Endothelial cell of umbilical vein (primary cell): ENCODE data around the gene DLGAP4. TPM values are rescaled to one million over a fixed set of nuclear protein-coding genes. Genes with fewer than 3 reads are reported as not detected.

ENCODE experiments used
- BruUV-seq: library from RNA; stranded (reverse); fragments of 400-500 nt; replicated peaks from 2 replicates; lab custom pipeline; 2021; lab: Mats Ljungman, UMichigan
- CTCF ChIA-PET: fragments of 300-600, 350-600 bp; sonication (Branson Sonifier 250); formaldehyde crosslinking; loops from one replicate; lab custom pipeline; 2021; ENCODE audit warnings: antibody characterized with exemption, inconsistent platforms; lab: Charles Lee
- POLR2A ChIA-PET: fragments of 300-600, 350-600 bp; sonication (Branson Sonifier 250); formaldehyde crosslinking; loops from one replicate; lab custom pipeline; 2021; ENCODE audit warnings: antibody characterized with exemption, inconsistent platforms; lab: Charles Lee
- DNase-seq: peaks from one replicate; pipeline ENCODE4 v3.0.0-alpha.2; 2011; ENCODE audit warnings: low read depth, low spot score
- FAIRE-seq: peaks from 2 replicates; lab custom pipeline; 2011; peaks lifted over from hg19 to GRCh38; lab: Jason Lieb, UNC
- H2AFZ ChIP-seq: 2 replicates; pipeline ENCODE4 v1.6.0; 2012; ENCODE audit warnings: low read depth, low read length, control low read depth, inconsistent platforms
- H3K27ac ChIP-seq: 2 replicates; pipeline ENCODE4 v1.5.1; 2011; ENCODE audit warnings: low read depth, mild to moderate bottlenecking, control low read depth, low read length, moderate library complexity; ENCODE audit not compliant: insufficient read depth
- H3K27me3 ChIP-seq, 2 experiments: 2 replicates each; pipeline versions ENCODE4 v1.6.0 to v1.6.1; 2011; ENCODE audit warnings: low read length in 2 of 2, mixed read lengths in 1 of 2; ENCODE audit not compliant: control insufficient read depth in 2 of 2, insufficient read depth in 2 of 2
- H3K36me3 ChIP-seq, 2 experiments: 2 replicates in 1 of 2; 3 replicates in 1 of 2; pipeline ENCODE4 v1.5.1; 2011; ENCODE audit warnings: low read length in 2 of 2, mild to moderate bottlenecking in 1 of 2, moderate library complexity in 1 of 2; ENCODE audit not compliant: control insufficient read depth in 2 of 2, insufficient read depth in 2 of 2; ENCODE audit errors: extremely low read depth in 1 of 2
- H3K4me1 ChIP-seq: 3 replicates; pipeline ENCODE4 v1.5.1; 2011; ENCODE audit warnings: mild to moderate bottlenecking, low read length; ENCODE audit not compliant: control insufficient read depth, insufficient read depth; ENCODE audit errors: extremely low read depth
- H3K4me2 ChIP-seq: 2 replicates; pipeline ENCODE4 v1.6.1; 2011; ENCODE audit warnings: low read length, control low read depth, mixed read lengths; ENCODE audit not compliant: insufficient read depth
- H3K4me3 ChIP-seq, 3 experiments: fragments of 200-600 bp in 1 of 3; sonication (generic), shearing (Covaris generic) in 1 of 3; replicated peaks in 1 of 3; 2 replicates each; pipeline ENCODE4 v1.5.1; 2011 to 2016; ENCODE audit warnings: control low read depth in 3 of 3, low read length in 3 of 3, mild to moderate bottlenecking in 2 of 3, inconsistent platforms in 1 of 3, low read depth in 1 of 3, moderate library complexity in 1 of 3; ENCODE audit not compliant: insufficient read depth in 1 of 3
- H3K79me2 ChIP-seq: 2 replicates; pipeline ENCODE4 v1.6.0; 2012; ENCODE audit warnings: low read length, inconsistent platforms; ENCODE audit not compliant: control insufficient read depth, insufficient read depth
- H3K9ac ChIP-seq: replicated peaks from 2 replicates; pipeline ENCODE3; 2011; ENCODE audit warnings: low read length, control low read depth; ENCODE audit not compliant: insufficient read depth; ENCODE audit errors: extremely low read depth
- H3K9me1 ChIP-seq: replicated peaks from 3 replicates; pipeline ENCODE4 v1.6.0; 2011; ENCODE audit warnings: mild to moderate bottlenecking, low read length; ENCODE audit not compliant: control insufficient read depth, insufficient read depth; ENCODE audit errors: extremely low read depth
- H3K9me3 ChIP-seq: replicated peaks from 2 replicates; pipeline ENCODE4 v1.5.1; 2012; ENCODE audit warnings: low read length, inconsistent platforms; ENCODE audit not compliant: control insufficient read depth, insufficient read depth
- H4K20me1 ChIP-seq: replicated peaks from 2 replicates; pipeline ENCODE3; 2011; ENCODE audit warnings: mild to moderate bottlenecking, low read length; ENCODE audit not compliant: control insufficient read depth, insufficient read depth; ENCODE audit errors: extremely low read depth
- EZH2 ChIP-seq: IDR thresholded peaks from 2 replicates; pipeline ENCODE4 v1.6.1; 2012; ENCODE audit warnings: borderline replicate concordance, low read depth, mild to moderate bottlenecking, moderate library complexity, low read length, inconsistent platforms; ENCODE audit not compliant: severe bottlenecking
- FOS ChIP-seq: IDR thresholded peaks from 2 replicates; pipeline ENCODE4 v1.6.1; 2011; ENCODE audit warnings: mild to moderate bottlenecking, low read length, moderate library complexity, borderline replicate concordance; ENCODE audit not compliant: insufficient read depth
- JUN ChIP-seq: IDR thresholded peaks from 2 replicates; pipeline ENCODE4 v1.6.1; 2011; ENCODE audit warnings: borderline replicate concordance, low read depth; ENCODE audit not compliant: insufficient read length, insufficient read depth
- POLR2A ChIP-seq: IDR thresholded peaks from 2 replicates; pipeline ENCODE4 v1.6.1; 2012; ENCODE audit warnings: low read depth, mild to moderate bottlenecking, control low read depth, low read length
- POLR2AphosphoS5 ChIP-seq: IDR thresholded peaks from 2 replicates; pipeline ENCODE4 v1.6.1; 2012; ENCODE audit warnings: low read depth, mild to moderate bottlenecking, control low read depth, low read length, moderate library complexity; ENCODE audit not compliant: insufficient read depth
- dilution Hi-C: fragments of 300-500 bp; cut with MboI; formaldehyde crosslinking; loops from one replicate; pipeline ENCODE4 v1.15.0; 2019; ENCODE audit warnings: low sequenced_read_pairs; ENCODE audit not compliant: extremely low pct_ligation_motif_present
- intact Hi-C: fragments of 100-400 bp; cut with micrococcal nuclease; formaldehyde crosslinking; loops from one replicate; pipeline ENCODE4 v1.10.0; 2022
- polyA plus RNA-seq, 4 experiments: library from polyadenylated mRNA; depleted of rRNA in 3 of 4; stranded (reverse) in 3 of 4; unstranded in 1 of 4; fragments of >200 nt; gene quantifications; 2 replicates each; pipeline versions ENCODE4 v1.2.1 to v1.2.3, GENCODE V29; 2011 to 2012; ENCODE audit warnings: missing spikeins in 1 of 4
- total RNA-seq: library from RNA; stranded (reverse); gene quantifications from 2 replicates; pipeline ENCODE4 v1.2.3, GENCODE V29; 2021
- TF ChIP-seq, protein P1 (sequence below): IDR thresholded peaks from 2 replicates; pipeline ENCODE4 v1.6.1; 2011; ENCODE audit not compliant: insufficient read depth, insufficient read length
- TF ChIP-seq, protein P2 (sequence below), 2 donors: IDR thresholded peaks; 1 replicate in 1 of 2; 2 replicates in 1 of 2; pipeline ENCODE4 v1.5.1; 2011; ENCODE audit warnings: low read length in 2 of 2, mild to moderate bottlenecking in 2 of 2, moderate library complexity in 2 of 2, control low read depth in 1 of 2, inconsistent platforms in 1 of 2, low read depth in 1 of 2; ENCODE audit not compliant: insufficient read depth in 1 of 2; ENCODE audit errors: extremely low read depth in 1 of 2

DLGAP4 gene
- total and polyA plus RNA-seq, 2 donors (not counting 3 experiments of a cell fraction or from before 2014, with no cell fraction given) = 57.5 to 125 TPM

DNA sequence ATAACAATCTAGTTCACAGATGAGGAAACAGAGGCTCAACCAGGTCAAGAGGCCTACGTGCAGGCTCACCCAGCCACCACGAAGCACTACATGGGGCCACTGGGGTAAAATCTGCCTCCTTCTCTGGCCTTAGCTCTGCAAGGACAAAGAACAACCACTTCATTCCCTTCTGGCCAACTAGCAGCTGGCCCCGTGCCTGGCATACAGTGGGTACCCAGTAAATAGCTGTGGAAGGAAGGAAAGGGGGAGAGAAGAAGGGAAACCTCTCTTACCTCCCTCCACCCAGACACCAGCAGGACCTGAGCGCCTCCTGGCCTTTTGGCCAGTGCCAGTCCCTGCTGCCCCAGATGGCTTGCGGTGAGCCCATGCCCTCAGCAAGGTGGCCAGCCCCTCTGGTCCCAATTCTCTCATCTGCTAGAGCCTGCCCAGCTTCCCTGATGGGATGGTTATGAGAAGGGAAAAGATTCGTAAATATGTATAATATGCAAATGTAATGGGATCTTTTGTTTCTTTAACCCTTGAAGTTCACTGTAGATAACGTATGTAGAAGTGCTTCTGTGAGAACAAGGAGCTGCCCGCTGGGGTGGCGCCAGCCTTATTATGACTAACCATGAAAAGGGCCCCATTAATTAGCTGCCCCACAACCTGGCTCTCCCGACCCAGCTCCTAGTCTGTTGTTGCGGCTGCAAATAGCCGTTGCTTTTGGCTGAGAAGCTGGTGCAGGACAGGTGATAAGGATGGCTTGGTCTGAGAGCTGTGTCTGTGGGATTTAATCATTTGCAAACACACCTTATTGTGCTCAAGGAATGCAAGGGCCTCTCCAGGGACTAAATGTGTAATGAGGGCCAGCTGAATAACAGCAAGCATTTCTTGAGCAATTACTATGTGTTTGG is 62.0 kb downstream of the DLGAP4 start:
- no peak for FAIRE-seq
- Histone ChIP-seq H3K4me2 (no peak overlapping the region), H3K9me1 (no peaks in the 10 kb centered on the region), H3K9me3 (no peaks in the 10 kb centered on the region), H4K20me1 (no peaks in the 10 kb centered on the region), H3K36me3 (no peaks in the 10 kb centered on the region), H3K27me3 (peaks cover 0 to 3% of the 10 kb centered on the region in 2 experiments), H3K79me2 (no peaks in the 10 kb centered on the region), H2AFZ (no peak overlapping the region), H3K27ac (no peak overlapping the region), H3K4me1 (no peaks in the 10 kb centered on the region), H3K9ac (no peak overlapping the region), H3K4me3 (no peak overlapping the region)
- dilution Hi-C loops = no loop called here
- TF ChIP-seq POLR2AphosphoS5 (no peak), FOS (no peak), POLR2A (no peak), JUN (no peak), EZH2 (no peak)
- TF ChIP-seq, protein P1, sequence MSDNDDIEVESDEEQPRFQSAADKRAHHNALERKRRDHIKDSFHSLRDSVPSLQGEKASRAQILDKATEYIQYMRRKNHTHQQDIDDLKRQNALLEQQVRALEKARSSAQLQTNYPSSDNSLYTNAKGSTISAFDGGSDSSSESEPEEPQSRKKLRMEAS = no peak
- TF ChIP-seq, protein P2, sequence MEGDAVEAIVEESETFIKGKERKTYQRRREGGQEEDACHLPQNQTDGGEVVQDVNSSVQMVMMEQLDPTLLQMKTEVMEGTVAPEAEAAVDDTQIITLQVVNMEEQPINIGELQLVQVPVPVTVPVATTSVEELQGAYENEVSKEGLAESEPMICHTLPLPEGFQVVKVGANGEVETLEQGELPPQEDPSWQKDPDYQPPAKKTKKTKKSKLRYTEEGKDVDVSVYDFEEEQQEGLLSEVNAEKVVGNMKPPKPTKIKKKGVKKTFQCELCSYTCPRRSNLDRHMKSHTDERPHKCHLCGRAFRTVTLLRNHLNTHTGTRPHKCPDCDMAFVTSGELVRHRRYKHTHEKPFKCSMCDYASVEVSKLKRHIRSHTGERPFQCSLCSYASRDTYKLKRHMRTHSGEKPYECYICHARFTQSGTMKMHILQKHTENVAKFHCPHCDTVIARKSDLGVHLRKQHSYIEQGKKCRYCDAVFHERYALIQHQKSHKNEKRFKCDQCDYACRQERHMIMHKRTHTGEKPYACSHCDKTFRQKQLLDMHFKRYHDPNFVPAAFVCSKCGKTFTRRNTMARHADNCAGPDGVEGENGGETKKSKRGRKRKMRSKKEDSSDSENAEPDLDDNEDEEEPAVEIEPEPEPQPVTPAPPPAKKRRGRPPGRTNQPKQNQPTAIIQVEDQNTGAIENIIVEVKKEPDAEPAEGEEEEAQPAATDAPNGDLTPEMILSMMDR (IDR thresholded peaks at IDR 0.05; ENCODE audit: extremely low read depth in 1 of 2, insufficient read depth in 1 of 2, low read depth in 1 of 2, low read length in 2 of 2) = no peak
- POLR2A ChIA-PET = no interaction called here
- no TSS peak for BruUV-seq
- intact Hi-C loops = no loop called here
- CTCF ChIA-PET = interaction anchor here (1.1 to 1.3 kb wide), 3 partner anchors 8 to 166 kb away, joined by 3 to 6 read pairs (median 5); no protein-coding TSS in a partner anchor
- no peak for DNase-seq
